ENCODE measurements around the gene PELO.
"Not testable (repeated sequence)": the region's sequence is repeated elsewhere in the genome, so short reads cannot be mapped to it uniquely, and the experiment has no call there.

The PELO gene

GRCh38 chr5:52787600-52788504, at the start of gene PELO, which contains the start of gene ITGA1:
Gene PELO (plus strand): TSS chr5:52787916. CDS start chr5:52800395, 12,479 bp downstream.
Gene ITGA1 (plus strand): TSS chr5:52787916. CDS start chr5:52788354, 438 bp downstream.
- peak; percentile 31 for DNase-seq (ENCODE audit: low spot score)

GRCh38 chr5:52738095-52738506, 49.6 kb upstream of the PELO start:
- DNase-seq (ENCODE audit: low spot score): no peak

- DNase-seq (ENCODE audit: low spot score): no peak
These were observed 47.7 kb upstream of the PELO start for GRCh38 chr5:52740007-52740406.

- no peak for DNase-seq (ENCODE audit: low spot score)
These were observed 44.7 kb upstream of the PELO start for GRCh38 chr5:52743012-52743411.

- no peak for DNase-seq (ENCODE audit: low spot score)
These were observed 44.2 kb upstream of the PELO start for GRCh38 chr5:52743529-52743928.

- DNase-seq (ENCODE audit: low spot score): no peak
These were observed 43.7 kb upstream of the PELO start for GRCh38 chr5:52743970-52744369.

- not testable (repeated sequence) for DNase-seq (ENCODE audit: low spot score)
These were observed 42.8 kb upstream of the PELO start for GRCh38 chr5:52744867-52745458.

GRCh38 chr5:52746539-52746938, 41.2 kb upstream of the PELO start:
- DNase-seq (ENCODE audit: low spot score): no peak

GRCh38 chr5:52748590-52748989, 39.1 kb upstream of the PELO start:
- no peak for DNase-seq (ENCODE audit: low spot score)

- no peak for DNase-seq (ENCODE audit: low spot score)
These were observed 38.0 kb upstream of the PELO start for GRCh38 chr5:52749666-52750065.

- DNase-seq (ENCODE audit: low spot score): no peak
These were observed 36.6 kb upstream of the PELO start for GRCh38 chr5:52751137-52751536.

GRCh38 chr5:52754051-52754450, 33.7 kb upstream of the PELO start:
- no peak for DNase-seq (ENCODE audit: low spot score)

- no peak for DNase-seq (ENCODE audit: low spot score)
These were observed 30.2 kb upstream of the PELO start for GRCh38 chr5:52757527-52757926.

- DNase-seq (ENCODE audit: low spot score): no peak
These were observed 29.7 kb upstream of the PELO start for GRCh38 chr5:52758014-52758413.

GRCh38 chr5:52759331-52759730, 28.4 kb upstream of the PELO start:
- no peak for DNase-seq (ENCODE audit: low spot score)

- no peak for DNase-seq (ENCODE audit: low spot score)
These were observed 26.9 kb upstream of the PELO start for GRCh38 chr5:52760695-52761366.

- DNase-seq (ENCODE audit: low spot score): no peak
These were observed 20.4 kb upstream of the PELO start for GRCh38 chr5:52767217-52767743.

GRCh38 chr5:52767766-52768480, 19.8 kb upstream of the PELO start:
- DNase-seq (ENCODE audit: low spot score): no peak

- no peak for DNase-seq (ENCODE audit: low spot score)
These were observed 18.7 kb upstream of the PELO start for GRCh38 chr5:52769061-52769460.

GRCh38 chr5:52770287-52770939, 17.3 kb upstream of the PELO start:
- no peak for DNase-seq (ENCODE audit: low spot score)

- no peak for DNase-seq (ENCODE audit: low spot score)
These were observed 16.2 kb upstream of the PELO start for GRCh38 chr5:52771343-52772039.
